HG03066 (cell line): ENCODE results near the gene INSYN2B.
"Not testable (repeated sequence)": the region's sequence is repeated elsewhere in the genome, so short reads cannot be mapped to it uniquely, and the experiment has no call there.

Source experiments
- ATAC-seq: cut with Tn5 transposase; IDR thresholded peaks from one replicate; pipeline ENCODE4 v1.9.1; 2021; ENCODE audit warnings: low read depth; ENCODE audit not compliant: unreplicated experiment

The INSYN2B gene

GRCh38 chr5:169974121-169974770 lies 6.0 kb downstream of the INSYN2B start:
- no peak for ATAC-seq

GRCh38 chr5:169973056-169973455 lies 7.2 kb downstream of the INSYN2B start:
- no peak for ATAC-seq

GRCh38 chr5:169971780-169972179 lies 8.5 kb downstream of the INSYN2B start:
- ATAC-seq = no peak

GRCh38 chr5:169970911-169971765 lies 9.2 kb downstream of the INSYN2B start:
- ATAC-seq = no peak

- no peak for ATAC-seq
Measured at GRCh38 chr5:169970339-169970738, 10.0 kb downstream of the INSYN2B start.

GRCh38 chr5:169964246-169964645 lies 16.0 kb downstream of the INSYN2B start:
- no peak for ATAC-seq

GRCh38 chr5:169960659-169961058 lies 19.6 kb downstream of the INSYN2B start:
- no peak for ATAC-seq

GRCh38 chr5:169958278-169958677 lies 22.0 kb downstream of the INSYN2B start:
- ATAC-seq = no peak

GRCh38 chr5:169956756-169957155 lies 23.5 kb downstream of the INSYN2B start:
- ATAC-seq = no peak

GRCh38 chr5:169956126-169956525 lies 24.2 kb downstream of the INSYN2B start:
- ATAC-seq = no peak

- ATAC-seq = no peak
Measured at GRCh38 chr5:169954786-169955185, 25.5 kb downstream of the INSYN2B start.

GRCh38 chr5:169953196-169953595 lies 27.1 kb downstream of the INSYN2B start:
- ATAC-seq = not testable (repeated sequence)

GRCh38 chr5:169950333-169950732 lies 30.0 kb downstream of the INSYN2B start:
- no peak for ATAC-seq

- no peak for ATAC-seq
Measured at GRCh38 chr5:169946743-169947295, 33.5 kb downstream of the INSYN2B start.

- ATAC-seq = no peak
Measured at GRCh38 chr5:169945831-169946261, 34.4 kb downstream of the INSYN2B start.

GRCh38 chr5:169944922-169945680 lies 35.2 kb downstream of the INSYN2B start:
- no peak for ATAC-seq

- no peak for ATAC-seq
Measured at GRCh38 chr5:169944115-169944514, 36.2 kb downstream of the INSYN2B start.

GRCh38 chr5:169943026-169943425 lies 37.3 kb downstream of the INSYN2B start:
- ATAC-seq = no peak

- no peak for ATAC-seq
Measured at GRCh38 chr5:169942181-169942580, 38.1 kb downstream of the INSYN2B start.

GRCh38 chr5:169941542-169941941 lies 38.8 kb downstream of the INSYN2B start:
- no peak for ATAC-seq

GRCh38 chr5:169939731-169940130 lies 40.6 kb downstream of the INSYN2B start:
- no peak for ATAC-seq
